WERI-Rb-1 (cell line): Measurements from ENCODE around the gene IRAK1.

Source experiments
- DNase-seq: peaks from one replicate; pipeline ENCODE4 v3.0.0-alpha.2; 2020
- H3K27ac ChIP-seq: fragments of 250-450 bp; sonication (Bioruptor Pico); 2 replicates; pipeline ENCODE4 v1.5.1; 2020; ENCODE audit warnings: mild to moderate bottlenecking, moderate library complexity
- H3K27me3 ChIP-seq: fragments of 250-450 bp; sonication (Bioruptor Pico); 2 replicates; pipeline ENCODE4 v1.5.1; 2021; ENCODE audit warnings: mild to moderate bottlenecking, low read depth, moderate library complexity; ENCODE audit not compliant: insufficient read depth, severe bottlenecking
- H3K36me3 ChIP-seq: fragments of 250-450 bp; sonication (Bioruptor Pico); 2 replicates; pipeline ENCODE4 v1.5.1; 2020; ENCODE audit warnings: mild to moderate bottlenecking, moderate library complexity
- H3K4me3 ChIP-seq: 2 replicates; pipeline ENCODE4 v1.5.1; 2011; ENCODE audit warnings: low read depth, mild to moderate bottlenecking, control low read depth, low read length
- H3K9me3 ChIP-seq: fragments of 250-450 bp; sonication (Bioruptor Pico); 2 replicates; pipeline ENCODE4 v1.5.1; 2021; ENCODE audit warnings: mild to moderate bottlenecking, moderate library complexity; ENCODE audit not compliant: severe bottlenecking
- TF ChIP-seq, protein P1 (sequence below): IDR thresholded peaks from 2 replicates; pipeline ENCODE4 v1.5.1; 2011; ENCODE audit warnings: low read depth, mild to moderate bottlenecking, control low read depth, inconsistent platforms, low read length

The IRAK1 gene

DNA sequence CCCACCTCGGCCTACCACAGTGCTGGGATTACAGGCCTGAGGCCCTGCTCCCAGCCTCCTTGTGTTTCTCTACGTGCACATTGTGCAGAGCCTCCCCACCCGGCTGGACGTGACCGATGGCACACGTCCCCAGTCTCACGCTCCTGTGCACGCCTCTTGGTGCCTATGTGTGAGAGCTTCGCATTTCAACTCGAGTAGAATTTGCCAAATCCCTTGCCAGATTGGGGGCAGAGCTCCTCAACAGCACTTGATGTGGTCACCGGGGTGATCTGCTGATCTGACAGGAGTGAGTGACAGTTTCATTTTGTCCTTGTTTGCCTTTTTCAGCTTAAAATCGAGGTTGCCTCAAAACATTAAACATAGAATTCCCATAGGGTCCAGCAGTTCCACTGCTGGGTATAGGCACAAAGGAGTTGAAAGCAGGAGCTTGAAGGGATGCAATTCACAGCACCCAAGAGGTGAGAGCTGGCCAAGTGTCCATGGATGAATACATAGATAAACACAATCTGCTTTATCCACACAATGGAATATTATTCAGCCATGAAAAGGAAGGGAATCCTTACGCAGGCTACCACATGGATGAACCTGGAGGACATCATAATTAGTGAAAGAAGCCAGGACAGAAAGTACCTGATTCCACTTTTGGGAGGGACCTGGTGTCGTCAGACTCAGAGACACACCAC lies 29.6 kb downstream of the IRAK1 start:
- Histone ChIP-seq H3K4me3 (no peak overlapping the region), H3K9me3 (no peaks in the 10 kb centered on the region), H3K27me3 (peaks cover 13% of the 10 kb centered on the region), H3K36me3 (no peaks in the 10 kb centered on the region), H3K27ac (no peak overlapping the region)
- TF ChIP-seq, protein P1, sequence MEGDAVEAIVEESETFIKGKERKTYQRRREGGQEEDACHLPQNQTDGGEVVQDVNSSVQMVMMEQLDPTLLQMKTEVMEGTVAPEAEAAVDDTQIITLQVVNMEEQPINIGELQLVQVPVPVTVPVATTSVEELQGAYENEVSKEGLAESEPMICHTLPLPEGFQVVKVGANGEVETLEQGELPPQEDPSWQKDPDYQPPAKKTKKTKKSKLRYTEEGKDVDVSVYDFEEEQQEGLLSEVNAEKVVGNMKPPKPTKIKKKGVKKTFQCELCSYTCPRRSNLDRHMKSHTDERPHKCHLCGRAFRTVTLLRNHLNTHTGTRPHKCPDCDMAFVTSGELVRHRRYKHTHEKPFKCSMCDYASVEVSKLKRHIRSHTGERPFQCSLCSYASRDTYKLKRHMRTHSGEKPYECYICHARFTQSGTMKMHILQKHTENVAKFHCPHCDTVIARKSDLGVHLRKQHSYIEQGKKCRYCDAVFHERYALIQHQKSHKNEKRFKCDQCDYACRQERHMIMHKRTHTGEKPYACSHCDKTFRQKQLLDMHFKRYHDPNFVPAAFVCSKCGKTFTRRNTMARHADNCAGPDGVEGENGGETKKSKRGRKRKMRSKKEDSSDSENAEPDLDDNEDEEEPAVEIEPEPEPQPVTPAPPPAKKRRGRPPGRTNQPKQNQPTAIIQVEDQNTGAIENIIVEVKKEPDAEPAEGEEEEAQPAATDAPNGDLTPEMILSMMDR = no peak
- DNase-seq = no peak

DNA sequence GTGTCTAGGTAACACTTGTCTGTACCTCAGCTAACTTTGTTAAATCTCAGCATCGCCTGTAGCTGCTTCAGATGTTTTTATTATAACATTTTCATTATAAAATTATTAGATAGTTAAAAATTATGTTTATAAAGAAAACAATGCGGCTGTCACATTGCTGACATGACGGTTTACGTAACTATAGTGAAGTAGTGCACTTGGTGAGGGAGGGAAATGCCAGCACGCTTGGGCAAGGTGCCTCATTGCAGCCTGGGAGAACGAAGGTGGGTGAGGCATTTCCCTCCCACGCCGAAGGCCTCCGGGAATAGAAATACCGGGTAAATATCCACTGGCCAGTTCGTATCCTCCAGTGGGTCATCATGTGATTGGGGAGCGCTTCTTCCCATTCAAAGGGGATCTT lies 31.2 kb downstream of the IRAK1 start:
- H3K4me3 ChIP-seq = no peak overlapping the region
- no peak for DNase-seq
- TF ChIP-seq, protein P1 = no peak
- H3K27me3 ChIP-seq = peaks cover 24% of the 10 kb centered on the region
- H3K9me3 ChIP-seq = no peaks in the 10 kb centered on the region
- H3K36me3 ChIP-seq = no peaks in the 10 kb centered on the region
- no peak overlapping the region for H3K27ac ChIP-seq

DNA sequence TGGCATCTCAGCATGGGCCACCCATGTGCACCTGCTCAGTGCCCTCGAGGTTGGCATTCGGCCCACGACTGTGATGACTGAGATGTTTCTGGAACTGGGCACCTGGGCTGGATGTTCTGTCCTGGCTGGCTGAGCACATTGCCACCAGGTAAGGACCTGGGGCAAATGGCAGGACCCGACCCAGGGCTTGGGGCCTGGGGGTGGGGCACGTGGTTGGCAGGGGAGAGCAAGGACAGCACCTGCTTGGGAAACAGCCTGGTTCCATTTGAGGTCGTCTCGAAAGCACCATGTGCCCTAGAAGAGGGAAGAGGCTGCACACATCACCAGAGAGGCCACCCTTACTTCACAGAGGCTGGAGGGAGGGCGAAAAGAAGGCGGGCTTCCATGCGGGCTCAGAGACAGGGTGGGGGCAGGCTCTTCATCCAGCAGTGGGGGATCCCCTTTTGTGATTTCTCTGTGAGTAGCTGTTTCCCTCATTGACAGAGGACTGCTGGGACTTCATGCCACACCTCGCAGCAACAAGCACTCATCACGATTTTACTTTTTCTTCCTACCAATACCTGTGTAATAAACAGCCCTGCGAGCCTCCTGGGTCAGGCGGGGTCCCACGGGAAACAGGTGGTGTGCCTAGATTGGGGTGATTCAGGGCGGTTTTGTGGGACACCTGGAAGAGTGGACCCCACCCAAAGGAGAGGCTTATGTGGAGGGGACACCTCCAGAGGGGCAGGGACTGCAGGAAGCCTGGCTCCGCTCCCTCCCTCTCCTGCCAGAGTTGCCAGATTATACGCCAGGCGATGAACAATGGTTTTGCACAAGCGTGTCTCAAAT lies 35.1 kb downstream of the IRAK1 start:
- Histone ChIP-seq H3K27me3 (peaks cover 22% of the 10 kb centered on the region), H3K36me3 (no peaks in the 10 kb centered on the region), H3K9me3 (no peaks in the 10 kb centered on the region), H3K27ac (no peak overlapping the region), H3K4me3 (no peak overlapping the region)
- TF ChIP-seq, protein P1 = no peak
- no peak for DNase-seq

DNA sequence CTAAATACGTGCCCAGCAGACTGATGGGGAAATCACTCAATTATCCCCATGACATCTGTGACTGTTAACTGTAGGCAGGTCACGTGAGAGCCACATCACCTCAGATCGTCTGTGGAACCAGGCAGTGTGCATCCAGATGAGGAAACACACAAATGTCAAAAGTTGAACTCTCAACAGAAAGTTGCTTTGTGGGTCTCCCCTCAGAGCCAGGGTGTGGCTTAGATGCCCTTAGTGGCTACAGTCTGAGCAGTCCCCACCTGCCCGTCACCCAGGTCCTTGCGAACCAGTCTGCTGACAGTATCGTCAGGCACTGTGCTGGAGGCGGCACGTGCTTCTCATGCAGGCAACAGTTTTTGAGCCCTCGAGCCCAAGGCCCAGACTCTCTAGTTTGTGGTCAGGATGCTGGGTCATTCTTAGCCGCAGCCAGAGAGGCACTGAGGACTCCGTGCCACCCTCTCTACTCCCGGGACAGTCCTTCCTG lies 36.3 kb downstream of the IRAK1 start:
- TF ChIP-seq, protein P1 = no peak
- no peaks in the 10 kb centered on the region for H3K36me3 ChIP-seq
- H3K4me3 ChIP-seq = no peak overlapping the region
- H3K9me3 ChIP-seq = peaks cover 3% of the 10 kb centered on the region
- H3K27ac ChIP-seq = no peak overlapping the region
- DNase-seq = no peak
- peaks cover 22% of the 10 kb centered on the region for H3K27me3 ChIP-seq

DNA sequence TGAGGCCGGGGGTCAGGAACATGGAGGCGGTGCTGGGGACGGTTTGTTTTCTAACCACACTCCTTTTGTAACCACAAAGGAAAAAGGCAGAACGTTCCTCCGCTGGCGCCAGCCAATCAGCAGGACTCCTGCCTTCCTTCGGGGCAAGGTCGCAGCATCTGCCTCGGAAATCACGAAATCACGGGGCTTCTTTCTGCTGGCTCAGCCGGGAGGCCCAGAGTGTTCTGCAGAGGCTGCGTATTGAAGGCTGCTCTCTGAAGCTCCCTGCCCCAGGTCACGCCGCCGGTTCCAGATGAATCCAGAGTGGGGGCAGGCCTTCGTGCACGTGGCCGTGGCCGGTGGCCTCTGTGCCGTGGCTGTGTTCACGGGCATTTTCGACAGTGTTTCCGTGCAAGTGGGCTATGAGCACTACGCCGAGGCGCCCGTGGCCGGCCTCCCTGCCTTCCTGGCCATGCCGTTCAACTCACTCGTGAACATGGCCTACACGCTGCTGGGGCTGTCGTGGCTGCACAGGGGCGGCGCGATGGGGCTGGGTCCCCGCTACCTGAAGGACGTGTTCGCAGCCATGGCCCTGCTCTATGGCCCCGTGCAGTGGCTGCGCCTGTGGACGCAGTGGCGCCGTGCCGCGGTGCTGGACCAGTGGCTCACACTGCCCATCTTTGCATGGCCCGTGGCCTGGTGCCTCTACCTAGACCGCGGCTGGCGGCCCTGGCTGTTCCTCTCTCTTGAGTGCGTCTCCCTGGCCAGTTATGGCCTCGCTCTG lies 37.8 kb downstream of the IRAK1 start:
- no peak overlapping the region for H3K4me3 ChIP-seq
- no peaks in the 10 kb centered on the region for H3K36me3 ChIP-seq
- no peak for DNase-seq
- H3K27me3 ChIP-seq = peaks cover 22% of the 10 kb centered on the region
- TF ChIP-seq, protein P1 = no peak
- peaks cover 3% of the 10 kb centered on the region for H3K9me3 ChIP-seq
- peak overlapping the region; percentile 22; the same call in 1 of the 2 replicates for H3K27ac ChIP-seq
